ENCODE measurements around the gene TAF6L. TPM values are rescaled to one million over a fixed set of nuclear protein-coding genes. Genes with fewer than 3 reads are reported as not detected.

The TAF6L gene
- total and polyA plus RNA-seq, 9 of the 15 experiments (the other 6 are each of a cell fraction or from before 2014, with no cell fraction given): 0.04 to 45.5 (median 20.8) TPM

DNA sequence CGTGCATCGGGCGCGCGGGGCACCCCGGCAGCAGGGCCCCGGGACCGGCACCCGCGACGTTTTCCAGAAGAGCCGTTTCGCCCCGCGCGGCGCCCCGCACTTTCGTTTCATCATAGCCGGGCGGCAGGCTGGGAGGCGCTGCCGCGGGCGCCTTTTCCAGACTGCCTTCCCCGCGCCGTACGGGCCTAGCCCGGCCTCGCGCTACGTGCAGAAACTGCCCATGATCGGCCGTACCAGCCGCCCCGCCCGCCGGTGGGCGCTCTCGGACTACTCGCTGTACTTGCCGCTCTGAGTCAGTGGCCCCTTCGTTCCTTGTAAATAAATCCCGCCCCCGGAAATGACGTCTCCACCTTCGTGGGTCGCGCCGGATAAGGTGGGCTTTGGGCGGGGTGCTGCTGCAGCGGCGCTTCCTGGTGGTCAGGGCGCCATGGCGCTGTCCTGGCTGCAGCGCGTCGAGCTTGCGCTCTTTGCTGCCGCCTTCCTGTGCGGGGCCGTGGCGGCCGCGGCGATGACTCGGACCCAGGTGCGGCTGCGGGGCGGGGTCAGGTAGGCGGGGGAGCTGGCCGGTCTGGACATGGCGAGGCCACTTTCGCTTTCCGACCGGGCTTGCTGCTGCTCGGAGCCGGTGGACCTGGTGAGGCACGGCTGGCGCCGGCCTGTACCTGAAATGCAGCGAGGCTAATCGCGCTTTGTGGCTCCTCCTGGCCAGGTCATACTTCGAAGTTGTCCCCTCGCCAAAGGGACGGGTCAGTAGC, 16.0 kb downstream of the TAF6L start, which contains the start of gene TMEM179B (continued):
- TF ChIP-seq, protein P1, sequence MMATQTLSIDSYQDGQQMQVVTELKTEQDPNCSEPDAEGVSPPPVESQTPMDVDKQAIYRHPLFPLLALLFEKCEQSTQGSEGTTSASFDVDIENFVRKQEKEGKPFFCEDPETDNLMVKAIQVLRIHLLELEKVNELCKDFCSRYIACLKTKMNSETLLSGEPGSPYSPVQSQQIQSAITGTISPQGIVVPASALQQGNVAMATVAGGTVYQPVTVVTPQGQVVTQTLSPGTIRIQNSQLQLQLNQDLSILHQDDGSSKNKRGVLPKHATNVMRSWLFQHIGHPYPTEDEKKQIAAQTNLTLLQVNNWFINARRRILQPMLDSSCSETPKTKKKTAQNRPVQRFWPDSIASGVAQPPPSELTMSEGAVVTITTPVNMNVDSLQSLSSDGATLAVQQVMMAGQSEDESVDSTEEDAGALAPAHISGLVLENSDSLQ (IDR thresholded peaks at IDR 0.05): peak; percentile 25; the same call in 1 of the 2 replicates
- TF ChIP-seq PHTF2 (CRISPR knock-in tag; IDR thresholded peaks at IDR 0.05): peak; percentile 76; the same call in 1 of the 2 replicates
- no peak for TF ChIP-seq SAFB2 (IDR thresholded peaks at IDR 0.05; ENCODE audit: borderline replicate concordance, low read depth, low read length, severe bottlenecking)
- peak; percentile 72; the same call in 1 of the 2 replicates for TF ChIP-seq ZC3H4 (CRISPR knock-in tag; IDR thresholded peaks at IDR 0.05; ENCODE audit: borderline replicate concordance)
- peak; percentile 53; the same call in 1 of the 2 replicates for TF ChIP-seq NCOR1 (IDR thresholded peaks at IDR 0.05)
- peak; percentile 7; the same call in 1 of the 2 replicates for TF ChIP-seq STAT5A (IDR thresholded peaks at IDR 0.05; ENCODE audit: borderline replicate concordance, low read length)
- peak; percentile 62 for TF ChIP-seq FOSL1 (tag; conservative IDR thresholded peaks at IDR 0.05)
- TF ChIP-seq CBFB (CRISPR knock-in tag; IDR thresholded peaks at IDR 0.05): peak; percentile 64; the same call in 1 of the 2 replicates
- TF ChIP-seq SP1 (CRISPR knock-in tag; IDR thresholded peaks at IDR 0.05): peak; percentile 97
- TF ChIP-seq, protein P2, sequence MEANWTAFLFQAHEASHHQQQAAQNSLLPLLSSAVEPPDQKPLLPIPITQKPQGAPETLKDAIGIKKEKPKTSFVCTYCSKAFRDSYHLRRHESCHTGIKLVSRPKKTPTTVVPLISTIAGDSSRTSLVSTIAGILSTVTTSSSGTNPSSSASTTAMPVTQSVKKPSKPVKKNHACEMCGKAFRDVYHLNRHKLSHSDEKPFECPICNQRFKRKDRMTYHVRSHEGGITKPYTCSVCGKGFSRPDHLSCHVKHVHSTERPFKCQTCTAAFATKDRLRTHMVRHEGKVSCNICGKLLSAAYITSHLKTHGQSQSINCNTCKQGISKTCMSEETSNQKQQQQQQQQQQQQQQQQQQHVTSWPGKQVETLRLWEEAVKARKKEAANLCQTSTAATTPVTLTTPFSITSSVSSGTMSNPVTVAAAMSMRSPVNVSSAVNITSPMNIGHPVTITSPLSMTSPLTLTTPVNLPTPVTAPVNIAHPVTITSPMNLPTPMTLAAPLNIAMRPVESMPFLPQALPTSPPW (CRISPR knock-in tag; IDR thresholded peaks at IDR 0.05): peak; percentile 80
- TF ChIP-seq SIN3B (IDR thresholded peaks at IDR 0.05; ENCODE audit: low read depth): peak; percentile 66
- TF ChIP-seq BCOR (IDR thresholded peaks at IDR 0.05): no peak; the same call in 1 of the 2 replicates
- TF ChIP-seq ETV6 (IDR thresholded peaks at IDR 0.05; ENCODE audit: borderline replicate concordance in 1 of 2, low read depth in 2 of 2, low read length in 1 of 2): peak in 1 of 2 experiments; percentile 60; a peak in 1 of 4 replicates
- TF ChIP-seq ETV6 (CRISPR knock-in tag; IDR thresholded peaks at IDR 0.05; ENCODE audit: borderline replicate concordance): no peak
- TF ChIP-seq, protein P3, sequence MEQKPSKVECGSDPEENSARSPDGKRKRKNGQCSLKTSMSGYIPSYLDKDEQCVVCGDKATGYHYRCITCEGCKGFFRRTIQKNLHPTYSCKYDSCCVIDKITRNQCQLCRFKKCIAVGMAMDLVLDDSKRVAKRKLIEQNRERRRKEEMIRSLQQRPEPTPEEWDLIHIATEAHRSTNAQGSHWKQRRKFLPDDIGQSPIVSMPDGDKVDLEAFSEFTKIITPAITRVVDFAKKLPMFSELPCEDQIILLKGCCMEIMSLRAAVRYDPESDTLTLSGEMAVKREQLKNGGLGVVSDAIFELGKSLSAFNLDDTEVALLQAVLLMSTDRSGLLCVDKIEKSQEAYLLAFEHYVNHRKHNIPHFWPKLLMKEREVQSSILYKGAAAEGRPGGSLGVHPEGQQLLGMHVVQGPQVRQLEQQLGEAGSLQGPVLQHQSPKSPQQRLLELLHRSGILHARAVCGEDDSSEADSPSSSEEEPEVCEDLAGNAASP (IDR thresholded peaks at IDR 0.05): no peak
- TF ChIP-seq, protein P4, sequence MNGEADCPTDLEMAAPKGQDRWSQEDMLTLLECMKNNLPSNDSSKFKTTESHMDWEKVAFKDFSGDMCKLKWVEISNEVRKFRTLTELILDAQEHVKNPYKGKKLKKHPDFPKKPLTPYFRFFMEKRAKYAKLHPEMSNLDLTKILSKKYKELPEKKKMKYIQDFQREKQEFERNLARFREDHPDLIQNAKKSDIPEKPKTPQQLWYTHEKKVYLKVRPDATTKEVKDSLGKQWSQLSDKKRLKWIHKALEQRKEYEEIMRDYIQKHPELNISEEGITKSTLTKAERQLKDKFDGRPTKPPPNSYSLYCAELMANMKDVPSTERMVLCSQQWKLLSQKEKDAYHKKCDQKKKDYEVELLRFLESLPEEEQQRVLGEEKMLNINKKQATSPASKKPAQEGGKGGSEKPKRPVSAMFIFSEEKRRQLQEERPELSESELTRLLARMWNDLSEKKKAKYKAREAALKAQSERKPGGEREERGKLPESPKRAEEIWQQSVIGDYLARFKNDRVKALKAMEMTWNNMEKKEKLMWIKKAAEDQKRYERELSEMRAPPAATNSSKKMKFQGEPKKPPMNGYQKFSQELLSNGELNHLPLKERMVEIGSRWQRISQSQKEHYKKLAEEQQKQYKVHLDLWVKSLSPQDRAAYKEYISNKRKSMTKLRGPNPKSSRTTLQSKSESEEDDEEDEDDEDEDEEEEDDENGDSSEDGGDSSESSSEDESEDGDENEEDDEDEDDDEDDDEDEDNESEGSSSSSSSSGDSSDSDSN (IDR thresholded peaks at IDR 0.05; ENCODE audit: borderline replicate concordance in 1 of 2, low read depth in 2 of 2, low read length in 2 of 2): peak; percentile 64 to 71; a peak in 2 of 4 replicates
- TF ChIP-seq ZNF146 (CRISPR knock-in tag; IDR thresholded peaks at IDR 0.05; ENCODE audit: unreplicated experiment): peak; percentile 3
- peak; percentile 89 for TF ChIP-seq JUND (IDR thresholded peaks at IDR 0.05; ENCODE audit: borderline replicate concordance, low read depth, low read length)
- TF ChIP-seq JUND (tag; IDR thresholded peaks at IDR 0.05; ENCODE audit: borderline replicate concordance, low read depth, low read length): peak; percentile 73; the same call in 2 of the 3 replicates
- TF ChIP-seq, protein P5, sequence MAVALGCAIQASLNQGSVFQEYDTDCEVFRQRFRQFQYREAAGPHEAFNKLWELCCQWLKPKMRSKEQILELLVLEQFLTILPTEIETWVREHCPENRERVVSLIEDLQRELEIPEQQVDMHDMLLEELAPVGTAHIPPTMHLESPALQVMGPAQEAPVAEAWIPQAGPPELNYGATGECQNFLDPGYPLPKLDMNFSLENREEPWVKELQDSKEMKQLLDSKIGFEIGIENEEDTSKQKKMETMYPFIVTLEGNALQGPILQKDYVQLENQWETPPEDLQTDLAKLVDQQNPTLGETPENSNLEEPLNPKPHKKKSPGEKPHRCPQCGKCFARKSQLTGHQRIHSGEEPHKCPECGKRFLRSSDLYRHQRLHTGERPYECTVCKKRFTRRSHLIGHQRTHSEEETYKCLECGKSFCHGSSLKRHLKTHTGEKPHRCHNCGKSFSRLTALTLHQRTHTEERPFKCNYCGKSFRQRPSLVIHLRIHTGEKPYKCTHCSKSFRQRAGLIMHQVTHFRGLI (CRISPR knock-in tag; IDR thresholded peaks at IDR 0.05): no peak
